MCF 10A (cell line): ENCODE results near the gene MFF. TPM values are rescaled to one million over a fixed set of nuclear protein-coding genes. Genes with fewer than 3 reads are reported as not detected.

Experiments
- BruUV-seq: library from RNA; stranded (reverse); fragments of 400-500 nt; replicated peaks from 2 replicates; lab custom pipeline; 2021; lab: Mats Ljungman, UMichigan
- CTCF ChIA-PET: fragments of 300-600 bp; sonication (Branson Sonifier 250); formaldehyde crosslinking; extraction: SDS; loops from one replicate; lab custom pipeline; 2021; ENCODE audit warnings: antibody characterized with exemption, inconsistent platforms; lab: Yijun Ruan, JAX
- POLR2A ChIA-PET: fragments of 300-600, 350-650 bp; sonication (Branson Sonifier 250); formaldehyde crosslinking; extraction: SDS; loops from one replicate; lab custom pipeline; 2020; ENCODE audit warnings: antibody characterized with exemption, inconsistent platforms; lab: Yijun Ruan, JAX
- DNase-seq: peaks from one replicate; pipeline ENCODE4 v3.0.0-alpha.2; 2018; ENCODE audit not compliant: unreplicated experiment
- H3K27ac Mint-ChIP-seq: one replicate; pipeline ENCODE4 v1.8.0; 2022; ENCODE audit warnings: mild to moderate bottlenecking, low read depth, mixed read lengths; ENCODE audit not compliant: unreplicated experiment
- H3K27me3 Mint-ChIP-seq: one replicate; pipeline ENCODE4 v1.8.0; 2022; ENCODE audit warnings: mixed read lengths; ENCODE audit not compliant: insufficient read depth, unreplicated experiment
- H3K36me3 Mint-ChIP-seq: one replicate; pipeline ENCODE4 v1.8.0; 2022; ENCODE audit warnings: mild to moderate bottlenecking, moderate library complexity, mixed read lengths; ENCODE audit not compliant: insufficient read depth, unreplicated experiment
- H3K4me1 Mint-ChIP-seq: one replicate; pipeline ENCODE4 v1.8.0; 2022; ENCODE audit warnings: mixed read lengths; ENCODE audit not compliant: insufficient read depth, unreplicated experiment
- H3K4me3 Mint-ChIP-seq: one replicate; pipeline ENCODE4 v1.8.0; 2022; ENCODE audit warnings: mild to moderate bottlenecking, moderate library complexity, mixed read lengths; ENCODE audit not compliant: unreplicated experiment
- H3K9me3 Mint-ChIP-seq: one replicate; pipeline ENCODE4 v1.8.0; 2022; ENCODE audit warnings: mixed read lengths; ENCODE audit not compliant: unreplicated experiment
- intact Hi-C: fragments of 100-400 bp; cut with micrococcal nuclease; formaldehyde crosslinking; loops from 2 replicates; pipeline ENCODE4 v1.14.1; 2022
- total RNA-seq: library from RNA; stranded (reverse); gene quantifications from 2 replicates; pipeline ENCODE4 v1.2.3, GENCODE V29; 2022
- TF ChIP-seq, protein P1 (sequence below): fragments of 200-600 bp; IDR thresholded peaks from one replicate; pipeline ENCODE4 v1.8.0; 2022; ENCODE audit warnings: antibody characterized with exemption, mild to moderate bottlenecking; ENCODE audit not compliant: unreplicated experiment

The MFF gene
- total RNA-seq, 1 experiment from 2014 or later: 81.2 TPM

- no peak for DNase-seq
- Mint-ChIP-seq H3K36me3 (no peaks in the 10 kb centered on the region), H3K27me3 (no peaks in the 10 kb centered on the region), H3K27ac (no peak overlapping the region), H3K4me1 (peaks cover 4% of the 10 kb centered on the region), H3K9me3 (no peaks in the 10 kb centered on the region), H3K4me3 (no peak overlapping the region)
- intact Hi-C loops: no loop called here
- TF ChIP-seq, protein P1, sequence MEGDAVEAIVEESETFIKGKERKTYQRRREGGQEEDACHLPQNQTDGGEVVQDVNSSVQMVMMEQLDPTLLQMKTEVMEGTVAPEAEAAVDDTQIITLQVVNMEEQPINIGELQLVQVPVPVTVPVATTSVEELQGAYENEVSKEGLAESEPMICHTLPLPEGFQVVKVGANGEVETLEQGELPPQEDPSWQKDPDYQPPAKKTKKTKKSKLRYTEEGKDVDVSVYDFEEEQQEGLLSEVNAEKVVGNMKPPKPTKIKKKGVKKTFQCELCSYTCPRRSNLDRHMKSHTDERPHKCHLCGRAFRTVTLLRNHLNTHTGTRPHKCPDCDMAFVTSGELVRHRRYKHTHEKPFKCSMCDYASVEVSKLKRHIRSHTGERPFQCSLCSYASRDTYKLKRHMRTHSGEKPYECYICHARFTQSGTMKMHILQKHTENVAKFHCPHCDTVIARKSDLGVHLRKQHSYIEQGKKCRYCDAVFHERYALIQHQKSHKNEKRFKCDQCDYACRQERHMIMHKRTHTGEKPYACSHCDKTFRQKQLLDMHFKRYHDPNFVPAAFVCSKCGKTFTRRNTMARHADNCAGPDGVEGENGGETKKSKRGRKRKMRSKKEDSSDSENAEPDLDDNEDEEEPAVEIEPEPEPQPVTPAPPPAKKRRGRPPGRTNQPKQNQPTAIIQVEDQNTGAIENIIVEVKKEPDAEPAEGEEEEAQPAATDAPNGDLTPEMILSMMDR: no peak
- BruUV-seq: no TSS peak
- POLR2A ChIA-PET: interaction anchor here (0.7 kb wide), 1 partner anchor 37 kb away, joined by 3 read pairs; no protein-coding TSS in a partner anchor
- CTCF ChIA-PET: no interaction called here
Measured at GRCh38 chr2:227370092-227370491, 45.0 kb downstream of the MFF start.

GRCh38 chr2:227370791-227371312 lies 45.8 kb downstream of the MFF start:
- ChIA-PET POLR2A (interaction anchor here (0.6 kb wide), 1 partner anchor 1350 kb away, joined by 3 read pairs; no protein-coding TSS in a partner anchor), CTCF (no interaction called here)
- intact Hi-C loops: no loop called here
- Mint-ChIP-seq H3K27me3 (no peaks in the 10 kb centered on the region), H3K36me3 (no peaks in the 10 kb centered on the region), H3K27ac (no peak overlapping the region), H3K4me1 (peaks cover 2% of the 10 kb centered on the region), H3K4me3 (no peak overlapping the region), H3K9me3 (no peaks in the 10 kb centered on the region)
- TF ChIP-seq, protein P1: no peak
- peak; percentile 89 for DNase-seq
- no TSS peak for BruUV-seq

DNA sequence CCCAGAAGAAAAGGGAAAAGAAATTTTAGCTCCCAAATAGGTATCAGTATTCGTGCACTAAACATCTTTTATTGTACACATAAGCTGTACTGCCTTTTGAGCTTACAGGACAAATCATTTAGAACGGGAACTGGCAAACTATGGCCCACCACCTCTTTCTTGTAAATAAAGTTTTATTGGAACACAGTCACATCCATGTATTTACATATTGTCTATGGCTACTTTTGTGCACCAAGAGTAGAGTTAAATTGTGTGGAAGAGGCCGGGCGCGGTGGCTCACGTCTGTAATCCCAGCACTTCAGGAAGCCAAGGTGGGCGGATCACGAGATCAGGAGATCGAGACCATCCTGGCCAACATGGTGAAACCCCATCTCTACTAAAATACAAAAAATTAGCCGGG lies 48.3 kb downstream of the MFF start:
- POLR2A ChIA-PET: no interaction called here
- H3K27me3 Mint-ChIP-seq: no peaks in the 10 kb centered on the region
- no peak overlapping the region for H3K27ac Mint-ChIP-seq
- H3K4me1 Mint-ChIP-seq: peaks cover 17% of the 10 kb centered on the region
- DNase-seq: no peak
- TF ChIP-seq, protein P1: no peak
- BruUV-seq: no TSS peak
- CTCF ChIA-PET: interaction anchor here (1.0 kb wide), 1 partner anchor 15 kb away, joined by 3 read pairs; the partner anchor contains the start of gene SCYGR1
- H3K4me3 Mint-ChIP-seq: no peak overlapping the region
- H3K9me3 Mint-ChIP-seq: no peaks in the 10 kb centered on the region
- no peaks in the 10 kb centered on the region for H3K36me3 Mint-ChIP-seq
- intact Hi-C loops: no loop called here

GRCh38 chr2:227374158-227374557 lies 49.1 kb downstream of the MFF start:
- Mint-ChIP-seq H3K4me1 (peaks cover 23% of the 10 kb centered on the region), H3K27me3 (no peaks in the 10 kb centered on the region), H3K9me3 (no peaks in the 10 kb centered on the region), H3K36me3 (no peaks in the 10 kb centered on the region), H3K4me3 (no peak overlapping the region), H3K27ac (no peak overlapping the region)
- no peak for DNase-seq
- POLR2A ChIA-PET: no interaction called here
- TF ChIP-seq, protein P1: no peak
- intact Hi-C loops: no loop called here
- BruUV-seq: no TSS peak
- CTCF ChIA-PET: interaction anchor here (0.6 to 1.3 kb wide), 2 partner anchors 12 to 1714 kb away, joined by 3 read pairs; no protein-coding TSS in a partner anchor
